ENCODE data around the gene ITGA6.
A peak's percentile ranks its signal among the peaks of the same experiment; 100 is the strongest.

The ITGA6 gene

DNA sequence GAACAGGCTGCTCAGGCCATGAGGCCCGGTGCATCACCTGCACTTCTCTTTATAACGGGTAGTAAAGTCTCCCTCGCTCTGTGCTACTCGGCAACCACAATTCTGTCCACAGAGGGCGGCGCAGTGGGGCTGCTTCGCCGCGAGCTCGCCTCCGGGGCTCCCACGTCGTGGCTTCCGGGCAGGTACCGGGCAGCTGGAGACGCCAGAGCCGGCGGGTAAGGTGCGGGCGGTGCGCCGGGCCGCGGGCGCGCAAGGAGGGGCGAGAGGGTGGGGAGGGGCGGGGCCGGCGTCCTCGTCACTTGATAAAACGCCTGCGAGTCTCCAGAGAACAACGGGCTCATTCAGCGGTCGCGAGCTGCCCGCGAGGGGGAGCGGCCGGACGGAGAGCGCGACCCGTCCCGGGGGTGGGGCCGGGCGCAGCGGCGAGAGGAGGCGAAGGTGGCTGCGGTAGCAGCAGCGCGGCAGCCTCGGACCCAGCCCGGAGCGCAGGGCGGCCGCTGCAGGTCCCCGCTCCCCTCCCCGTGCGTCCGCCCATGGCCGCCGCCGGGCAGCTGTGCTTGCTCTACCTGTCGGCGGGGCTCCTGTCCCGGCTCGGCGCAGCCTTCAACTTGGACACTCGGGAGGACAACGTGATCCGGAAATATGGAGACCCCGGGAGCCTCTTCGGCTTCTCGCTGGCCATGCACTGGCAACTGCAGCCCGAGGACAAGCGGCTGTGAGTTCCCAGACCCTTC, at the start of gene ITGA6:
Gene ITGA6 (plus strand): TSS at position 331 of the 734 bp plus-strand sequence.
- peak; percentile 83 for DNase-seq

DNA sequence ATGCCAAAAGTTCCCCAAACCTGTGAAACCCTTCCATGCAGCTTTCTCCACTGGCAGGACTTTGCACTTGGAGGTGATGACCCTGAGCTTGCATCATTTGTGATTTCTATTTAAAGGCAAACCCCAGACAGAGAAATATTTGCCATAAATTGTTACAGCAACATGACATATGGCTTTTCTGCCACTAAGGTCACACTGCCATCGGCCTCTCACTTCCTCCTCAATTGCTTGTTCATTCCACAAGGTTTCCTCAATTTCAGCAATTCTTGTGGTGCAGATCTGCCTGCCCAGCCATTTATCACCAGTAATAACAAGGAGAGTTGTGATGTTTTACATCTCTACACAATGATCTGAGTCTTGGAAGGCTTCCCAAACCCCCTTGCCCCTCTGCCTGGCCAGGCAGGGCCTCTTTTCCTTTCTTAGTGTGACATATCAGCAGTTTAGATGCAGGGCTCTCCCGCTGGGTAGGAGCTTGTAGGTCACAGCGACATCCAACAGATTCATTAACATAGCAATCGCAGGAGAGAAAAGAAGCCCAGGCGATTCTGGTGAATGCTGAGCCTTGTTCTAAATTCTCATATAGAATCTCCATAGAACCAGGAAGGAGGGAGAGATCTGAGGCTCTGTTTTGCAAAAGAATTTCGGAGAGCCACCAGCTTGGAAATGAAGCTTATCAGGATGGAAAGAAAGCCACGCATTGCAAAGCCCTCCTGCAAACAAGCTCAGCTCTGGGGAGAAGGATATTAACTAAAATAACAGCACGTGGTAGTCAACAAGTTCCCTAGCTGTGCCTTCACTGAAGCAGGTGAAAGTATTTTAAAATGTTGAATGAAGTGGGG, 46.7 kb upstream of the ITGA6 start:
- DNase-seq = no peak

- no peak for DNase-seq
Measured at GRCh38 chr2:172381275-172382027, 45.9 kb upstream of the ITGA6 start.

DNA sequence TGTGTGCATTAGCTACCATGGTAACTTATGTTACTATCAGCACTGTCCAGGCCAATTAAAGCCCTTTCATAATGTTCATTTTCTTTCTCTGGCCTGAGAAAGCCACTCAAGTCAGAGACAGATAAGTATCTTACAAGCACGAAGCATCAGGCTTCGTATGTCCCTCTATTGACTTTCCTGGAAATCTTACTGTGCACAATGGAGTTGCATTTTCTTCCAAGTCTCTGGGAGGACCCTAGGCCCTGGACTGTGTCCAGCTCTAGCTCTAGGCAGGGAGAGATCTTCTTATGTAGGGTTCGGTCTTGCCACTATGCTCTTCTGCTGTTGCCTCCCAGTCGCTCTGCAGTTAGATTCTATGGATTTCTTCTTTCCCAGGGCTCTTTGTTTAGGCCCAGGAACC, 40.0 kb upstream of the ITGA6 start:
- peak; percentile 69 for DNase-seq

GRCh38 chr2:172389685-172390339, 37.6 kb upstream of the ITGA6 start:
- DNase-seq = no peak

DNA sequence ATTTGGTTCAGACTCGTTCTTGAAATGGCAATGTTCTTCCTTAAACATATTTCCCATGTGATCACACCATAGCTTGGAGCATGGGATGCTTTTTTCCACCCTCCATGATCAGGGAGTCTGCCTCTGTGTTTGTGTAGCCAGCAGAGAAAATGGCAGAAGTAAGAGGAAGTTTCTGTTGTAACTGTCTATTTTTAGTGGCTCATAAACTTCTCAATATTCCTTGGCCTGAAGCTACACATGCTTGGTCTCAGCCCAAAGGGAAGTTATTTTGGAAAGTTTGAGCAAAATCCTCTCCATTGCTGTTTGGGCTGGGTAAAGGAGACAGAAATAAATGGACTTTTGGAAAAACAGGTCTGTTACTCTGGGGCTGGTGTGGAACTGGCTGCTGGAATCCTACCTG, 33.4 kb upstream of the ITGA6 start:
- DNase-seq = no peak

- DNase-seq = no peak
Measured at GRCh38 chr2:172395503-172395902, 31.9 kb upstream of the ITGA6 start.

DNA sequence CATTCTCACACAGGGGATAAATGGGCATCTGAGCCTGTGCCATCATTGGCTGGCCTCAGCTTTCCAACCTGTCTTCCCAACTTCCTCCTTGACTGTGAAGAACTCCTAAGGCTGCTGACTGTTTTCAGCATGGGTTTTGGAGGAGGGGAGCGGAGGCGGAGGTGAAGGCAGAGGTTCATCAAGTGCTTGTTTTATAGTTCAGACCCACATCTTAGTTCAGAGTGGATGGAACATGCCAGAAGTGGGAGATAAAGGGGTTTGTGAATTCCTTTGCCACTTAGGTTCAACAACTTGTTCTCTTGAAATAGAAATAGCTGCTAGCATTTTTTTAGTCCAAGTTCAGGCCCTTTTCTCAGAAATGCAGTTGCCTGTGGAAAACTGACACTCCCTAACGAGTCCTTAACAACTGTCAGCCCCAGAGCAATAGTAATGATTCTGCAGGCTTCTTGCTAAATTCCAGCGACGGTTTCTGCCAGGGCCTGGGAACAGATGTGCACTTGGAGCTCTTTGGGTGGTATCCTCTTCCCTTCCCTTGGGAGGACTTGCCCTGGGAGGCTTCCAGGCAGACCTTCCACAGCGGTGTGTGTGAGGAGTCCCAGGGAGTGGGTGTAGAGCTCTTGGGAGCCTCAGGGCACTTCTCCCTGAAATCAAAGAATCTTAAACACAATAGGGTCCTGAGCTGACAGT, 30.1 kb upstream of the ITGA6 start:
- DNase-seq = no peak

- DNase-seq = no peak
Measured at GRCh38 chr2:172398440-172398839, 28.9 kb upstream of the ITGA6 start.

- no peak for DNase-seq
Measured at GRCh38 chr2:172399765-172400164, 27.6 kb upstream of the ITGA6 start.

DNA sequence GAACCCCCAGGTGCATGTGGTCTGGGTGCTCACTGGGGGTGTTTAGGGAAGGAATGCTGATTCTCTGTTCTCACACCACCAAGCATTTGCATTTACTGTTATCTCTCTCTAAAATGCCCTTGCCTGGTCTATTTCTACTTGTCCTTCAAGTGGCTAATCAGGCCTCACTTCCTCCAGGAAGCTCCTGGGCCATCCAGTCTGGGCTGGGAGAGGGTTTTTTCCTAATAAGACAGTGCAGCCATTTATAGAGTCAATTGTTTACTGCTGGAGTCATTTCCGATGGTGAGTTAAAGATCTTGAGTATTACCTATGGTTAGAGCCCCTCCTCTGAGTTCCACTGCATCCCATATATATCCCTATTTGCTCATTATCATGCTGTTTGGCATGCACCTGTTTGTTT, 25.2 kb upstream of the ITGA6 start:
- no peak for DNase-seq

- no peak for DNase-seq
Measured at GRCh38 chr2:172403402-172403801, 24.0 kb upstream of the ITGA6 start.

DNA sequence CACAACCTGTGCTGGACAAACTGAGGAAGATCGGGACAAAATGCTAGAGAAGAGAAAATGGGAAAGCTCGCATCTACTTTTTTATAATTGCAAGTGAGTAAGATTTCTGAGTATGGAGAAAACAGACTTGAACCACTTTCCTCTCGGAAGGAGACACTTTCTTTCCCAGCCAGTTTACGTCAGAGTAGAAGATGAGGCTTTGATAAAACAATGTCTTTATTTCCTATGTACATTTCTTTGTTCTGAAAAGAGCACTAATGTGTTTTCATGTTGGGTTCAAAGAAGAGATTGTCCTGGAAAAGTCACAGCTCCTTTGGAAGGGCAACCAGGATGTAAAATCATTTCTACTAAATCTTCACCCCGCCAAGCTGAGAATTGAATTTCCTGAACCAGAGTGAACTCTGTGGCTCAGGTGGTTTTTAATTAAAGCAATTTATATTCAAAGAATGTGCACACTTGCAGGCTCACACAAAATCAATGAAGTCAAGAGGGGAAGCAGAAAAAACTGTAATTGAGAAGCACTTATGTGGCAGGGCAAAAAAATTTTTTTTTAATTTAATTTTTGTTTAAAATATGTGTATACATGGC, 23.4 kb upstream of the ITGA6 start:
- peak; percentile 59 for DNase-seq

DNA sequence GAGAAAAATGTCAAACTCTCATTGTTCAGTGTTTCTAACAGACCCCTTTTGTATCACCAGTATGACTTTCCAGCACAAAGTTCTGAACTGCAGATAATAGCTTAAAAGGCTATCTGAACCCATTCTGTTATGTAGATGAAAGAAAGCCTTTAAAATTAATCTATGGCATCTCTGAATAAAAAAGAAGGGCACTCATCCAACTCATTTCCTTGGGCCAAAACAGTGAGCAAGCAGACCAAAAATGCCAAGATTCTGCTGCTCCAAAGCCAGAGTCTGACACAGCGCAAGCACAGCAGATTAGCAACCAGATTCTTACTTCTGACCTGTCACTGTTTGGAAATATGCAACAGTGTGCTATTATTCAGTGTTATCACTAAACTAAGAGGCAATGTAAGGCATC, 22.6 kb upstream of the ITGA6 start:
- peak; percentile 29 for DNase-seq

DNA sequence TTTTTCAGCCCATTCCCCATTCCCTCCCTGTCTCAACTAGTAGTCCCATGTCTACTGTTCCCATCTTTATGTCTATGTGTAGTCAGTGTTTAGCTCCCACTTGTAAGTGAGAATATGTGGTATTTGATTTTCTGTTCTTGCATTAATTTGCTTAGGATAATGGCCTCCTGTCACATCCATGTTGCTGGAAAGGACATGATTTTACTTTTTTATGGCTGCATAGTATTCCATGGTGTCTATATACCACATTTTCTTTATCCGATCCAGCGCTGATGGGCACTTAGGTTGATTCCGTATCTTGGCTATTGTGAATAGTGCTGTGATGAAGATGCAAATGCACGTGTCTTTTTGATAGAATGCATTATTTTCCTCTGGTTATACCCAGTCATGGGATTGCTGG, 21.7 kb upstream of the ITGA6 start:
- no peak for DNase-seq

- DNase-seq = peak; percentile 97
Measured at GRCh38 chr2:172408143-172408766, 19.1 kb upstream of the ITGA6 start.

GRCh38 chr2:172409042-172409441, 18.3 kb upstream of the ITGA6 start:
- peak; percentile 48 for DNase-seq

GRCh38 chr2:172412984-172413492, 14.3 kb upstream of the ITGA6 start:
- peak; percentile 91 for DNase-seq

- DNase-seq = peak; percentile 77
Measured at GRCh38 chr2:172415157-172415864, 12.1 kb upstream of the ITGA6 start.

DNA sequence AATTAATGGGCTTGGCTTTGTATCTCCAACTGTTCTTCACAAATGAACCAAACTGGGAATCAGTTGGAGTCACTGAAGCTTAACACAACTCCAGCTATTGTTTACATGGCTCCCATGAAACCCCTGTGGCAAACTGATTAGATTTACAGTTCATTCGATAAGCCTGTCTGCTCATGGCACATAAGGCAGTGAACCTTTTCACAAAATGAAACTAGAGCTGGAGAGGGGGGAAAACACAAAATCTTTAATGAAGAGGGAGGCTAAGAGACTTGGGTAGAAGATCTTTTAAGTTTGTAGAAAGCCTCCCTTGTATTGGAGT, 11.6 kb upstream of the ITGA6 start:
- DNase-seq = peak; percentile 86
